ENCODE data around the gene IFNAR1. TPM values are rescaled to one million over a fixed set of nuclear protein-coding genes. Genes with fewer than 3 reads are reported as not detected.
A peak's percentile ranks its signal among the peaks of the same experiment; 100 is the strongest.

Gene IFNAR1
- total RNA-seq, 2 experiments from 2014 or later, result 18.1 to 60.8 TPM

DNA sequence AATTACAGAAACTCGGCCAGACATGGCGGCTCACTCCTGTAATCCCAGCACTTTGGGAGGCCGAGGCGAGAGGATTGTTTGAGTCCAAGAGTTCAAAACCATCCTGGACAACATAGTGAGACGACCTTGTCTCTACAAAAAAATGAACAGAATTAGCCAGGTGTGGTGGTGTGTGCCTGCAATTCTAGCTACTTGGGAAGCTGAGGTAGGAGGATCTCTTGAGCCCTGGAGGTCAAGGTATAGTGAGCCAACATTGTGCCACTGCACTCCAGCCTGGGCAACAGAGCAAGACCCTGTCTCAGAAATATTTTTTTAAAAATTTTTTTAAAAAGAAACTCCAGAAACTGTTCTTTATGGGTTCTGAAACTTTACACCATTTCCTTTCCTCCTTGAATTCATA, 40.1 kb downstream of the IFNAR1 start:
- no peak overlapping the region for H3K4me2 ChIP-seq (ENCODE audit: low read length)
- no peak overlapping the region for H2AFZ ChIP-seq (ENCODE audit: low read length)
- peaks cover 36% of the 10 kb centered on the region for H3K4me1 ChIP-seq (ENCODE audit: insufficient read depth, low read length, poor library complexity, severe bottlenecking)
- no peak overlapping the region for H3K27ac ChIP-seq (ENCODE audit: low read depth, low read length, poor library complexity, severe bottlenecking)
- H3K36me3 ChIP-seq (ENCODE audit: insufficient read depth, low read length), result peaks cover 16% of the 10 kb centered on the region; the same call in 1 of the 2 replicates
- H4K20me1 ChIP-seq (ENCODE audit: insufficient read depth, low read length), result no peaks in the 10 kb centered on the region
- intact Hi-C loops (cut with micrococcal nuclease; ENCODE audit: unreplicated experiment), result loop anchor here (5.0 kb wide), 2 partner anchors 37 to 98 kb away; partner anchors contain the start of genes IFNGR2 and IL10RB
- POLR2A ChIA-PET, result interaction anchor here (0.8 kb wide), 1 partner anchor 40 kb away, joined by 4 read pairs; no protein-coding TSS in a partner anchor
- TF ChIP-seq EZH2phosphoT487 (IDR thresholded peaks at IDR 0.05; ENCODE audit: borderline replicate concordance, low read depth, low read length), result no peak
- TF ChIP-seq, protein P1, sequence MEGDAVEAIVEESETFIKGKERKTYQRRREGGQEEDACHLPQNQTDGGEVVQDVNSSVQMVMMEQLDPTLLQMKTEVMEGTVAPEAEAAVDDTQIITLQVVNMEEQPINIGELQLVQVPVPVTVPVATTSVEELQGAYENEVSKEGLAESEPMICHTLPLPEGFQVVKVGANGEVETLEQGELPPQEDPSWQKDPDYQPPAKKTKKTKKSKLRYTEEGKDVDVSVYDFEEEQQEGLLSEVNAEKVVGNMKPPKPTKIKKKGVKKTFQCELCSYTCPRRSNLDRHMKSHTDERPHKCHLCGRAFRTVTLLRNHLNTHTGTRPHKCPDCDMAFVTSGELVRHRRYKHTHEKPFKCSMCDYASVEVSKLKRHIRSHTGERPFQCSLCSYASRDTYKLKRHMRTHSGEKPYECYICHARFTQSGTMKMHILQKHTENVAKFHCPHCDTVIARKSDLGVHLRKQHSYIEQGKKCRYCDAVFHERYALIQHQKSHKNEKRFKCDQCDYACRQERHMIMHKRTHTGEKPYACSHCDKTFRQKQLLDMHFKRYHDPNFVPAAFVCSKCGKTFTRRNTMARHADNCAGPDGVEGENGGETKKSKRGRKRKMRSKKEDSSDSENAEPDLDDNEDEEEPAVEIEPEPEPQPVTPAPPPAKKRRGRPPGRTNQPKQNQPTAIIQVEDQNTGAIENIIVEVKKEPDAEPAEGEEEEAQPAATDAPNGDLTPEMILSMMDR (conservative IDR thresholded peaks at IDR 0.05; ENCODE audit: low read length), result no peak
- CTCF ChIA-PET (ENCODE audit: unreplicated experiment), result no interaction called here
- no peak overlapping the region for H3K4me3 ChIP-seq (ENCODE audit: low read depth, low read length, poor library complexity, severe bottlenecking)
- H3K79me2 ChIP-seq (ENCODE audit: insufficient read depth, low read depth, low read length), result no peaks in the 10 kb centered on the region
- DNase-seq (ENCODE audit: low spot score), result no peak
- peaks cover 45% of the 10 kb centered on the region for H3K9me3 ChIP-seq (ENCODE audit: low read length)
- BruUV-seq (replicated peaks), result no TSS peak
- H3K9me2 ChIP-seq (ENCODE audit: insufficient read depth, low read length), result no peaks in the 10 kb centered on the region

- H2AFZ ChIP-seq (ENCODE audit: low read length), result no peak overlapping the region
- H4K20me1 ChIP-seq (ENCODE audit: insufficient read depth, low read length), result no peaks in the 10 kb centered on the region
- no peak overlapping the region for H3K4me3 ChIP-seq (ENCODE audit: low read depth, low read length, poor library complexity, severe bottlenecking)
- POLR2A ChIA-PET, result interaction anchor here (0.9 kb wide), 1 partner anchor 34 kb away, joined by 3 read pairs; no protein-coding TSS in a partner anchor
- DNase-seq (ENCODE audit: low spot score), result peak; percentile 47
- H3K4me1 ChIP-seq (ENCODE audit: insufficient read depth, low read length, poor library complexity, severe bottlenecking), result peaks cover 24% of the 10 kb centered on the region
- H3K79me2 ChIP-seq (ENCODE audit: insufficient read depth, low read depth, low read length), result no peaks in the 10 kb centered on the region
- H3K9me2 ChIP-seq (ENCODE audit: insufficient read depth, low read length), result no peaks in the 10 kb centered on the region
- TF ChIP-seq, protein P1 (conservative IDR thresholded peaks at IDR 0.05; ENCODE audit: low read length), result no peak
- TF ChIP-seq EZH2phosphoT487 (IDR thresholded peaks at IDR 0.05; ENCODE audit: borderline replicate concordance, low read depth, low read length), result no peak
- no peak overlapping the region for H3K4me2 ChIP-seq (ENCODE audit: low read length)
- intact Hi-C loops (cut with micrococcal nuclease; ENCODE audit: unreplicated experiment), result no loop called here
- H3K9me3 ChIP-seq (ENCODE audit: low read length), result peaks cover 66% of the 10 kb centered on the region
- no peak overlapping the region for H3K27ac ChIP-seq (ENCODE audit: low read depth, low read length, poor library complexity, severe bottlenecking)
- H3K36me3 ChIP-seq (ENCODE audit: insufficient read depth, low read length), result peaks cover 22% of the 10 kb centered on the region
- CTCF ChIA-PET (ENCODE audit: unreplicated experiment), result no interaction called here
- no TSS peak for BruUV-seq (replicated peaks)
These were observed 42.7 kb downstream of the IFNAR1 start for GRCh38 chr21:33367309-33367973.

DNA sequence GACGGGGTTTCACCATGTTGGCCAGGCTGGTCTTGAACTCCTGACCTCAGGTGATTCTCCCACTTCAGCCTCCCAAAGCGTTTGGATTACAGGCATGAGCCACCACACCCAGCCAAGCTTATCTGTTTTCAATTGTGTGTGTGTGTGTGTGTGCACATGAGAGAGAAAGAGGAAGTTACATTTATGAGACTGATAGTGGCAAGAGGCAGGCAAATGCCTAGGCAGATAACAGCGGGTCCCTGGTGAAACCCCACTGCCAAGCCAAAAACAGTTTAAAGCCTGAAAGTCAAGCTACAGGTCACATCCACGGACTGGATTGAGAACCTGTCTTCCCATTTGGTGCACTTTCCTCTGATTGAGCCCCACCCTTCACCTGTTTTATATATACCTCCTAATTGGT, 43.4 kb downstream of the IFNAR1 start:
- POLR2A ChIA-PET, result interaction anchor here (0.6 to 1.1 kb wide), 3 partner anchors 34 to 154 kb away, joined by 3 to 4 read pairs (median 3); no protein-coding TSS in a partner anchor
- BruUV-seq (replicated peaks), result no TSS peak

More for the DNA sequence above, 43.4 kb downstream of the IFNAR1 start:
- no peak for TF ChIP-seq EZH2phosphoT487 (IDR thresholded peaks at IDR 0.05; ENCODE audit: borderline replicate concordance, low read depth, low read length)
- H3K4me2 ChIP-seq (ENCODE audit: low read length), result no peak overlapping the region
- H3K79me2 ChIP-seq (ENCODE audit: insufficient read depth, low read depth, low read length), result no peaks in the 10 kb centered on the region
- DNase-seq (ENCODE audit: low spot score), result peak; percentile 33
- peaks cover 22% of the 10 kb centered on the region for H3K36me3 ChIP-seq (ENCODE audit: insufficient read depth, low read length)
- no peak overlapping the region for H2AFZ ChIP-seq (ENCODE audit: low read length)
- no peaks in the 10 kb centered on the region for H3K9me2 ChIP-seq (ENCODE audit: insufficient read depth, low read length)
- no peak overlapping the region for H3K4me3 ChIP-seq (ENCODE audit: low read depth, low read length, poor library complexity, severe bottlenecking)
- H3K27ac ChIP-seq (ENCODE audit: low read depth, low read length, poor library complexity, severe bottlenecking), result no peak overlapping the region
- peaks cover 60% of the 10 kb centered on the region for H3K9me3 ChIP-seq (ENCODE audit: low read length)
- H3K4me1 ChIP-seq (ENCODE audit: insufficient read depth, low read length, poor library complexity, severe bottlenecking), result peaks cover 27% of the 10 kb centered on the region
- intact Hi-C loops (cut with micrococcal nuclease; ENCODE audit: unreplicated experiment), result no loop called here
- CTCF ChIA-PET (ENCODE audit: unreplicated experiment), result no interaction called here
- H4K20me1 ChIP-seq (ENCODE audit: insufficient read depth, low read length), result no peaks in the 10 kb centered on the region
